Ascending aorta (tissue), 2 donors: ENCODE measurements around the gene PTCSC3. TPM values are rescaled to one million over a fixed set of nuclear protein-coding genes. Genes with fewer than 3 reads are reported as not detected.

Experiments
- DNase-seq, 2 donors: peaks; one replicate each; pipeline ENCODE4 v3.0.0-alpha.2; 2019; ENCODE audit warnings: low spot score in 2 of 2
- H3K27ac ChIP-seq, 2 donors: fragments of 200-600 bp; sonication (generic); one replicate each; pipeline ENCODE4 v1.5.1; 2016 to 2017; ENCODE audit warnings: mild to moderate bottlenecking in 1 of 2
- H3K27me3 ChIP-seq: fragments of 200-600 bp; sonication (generic); one replicate; pipeline ENCODE4 v1.5.1; 2017
- H3K36me3 ChIP-seq, 2 donors: fragments of 200-600 bp; sonication (generic); one replicate each; pipeline ENCODE4 v1.5.1; 2016
- H3K4me1 ChIP-seq, 2 donors: fragments of 200-600 bp; sonication (generic); one replicate each; pipeline ENCODE4 v1.5.1; 2016 to 2017; ENCODE audit warnings: mild to moderate bottlenecking in 1 of 2
- H3K4me3 ChIP-seq, 2 donors: fragments of 200-600 bp; sonication (generic); one replicate each; pipeline ENCODE4 v1.5.1; 2016 to 2017; ENCODE audit warnings: mild to moderate bottlenecking in 1 of 2
- H3K9me3 ChIP-seq, 2 donors: fragments of 200-600 bp; sonication (generic); one replicate each; pipeline ENCODE4 v1.5.1; 2016
- CTCF ChIP-seq, 3 experiments: fragments of 200-600 bp in 2 of 3; fragments of 450-650 bp in 1 of 3; sonication (generic) in 2 of 3; IDR thresholded peaks; one replicate each; pipeline ENCODE4 v1.5.1; 2016 to 2019; ENCODE audit warnings: antibody characterized with exemption in 3 of 3, mild to moderate bottlenecking in 1 of 3, moderate library complexity in 1 of 3
- intact Hi-C: fragments of 100-400 bp; cut with DNase I; formaldehyde crosslinking; loops from one replicate; pipeline ENCODE4 v1.15.1; 2023
- total RNA-seq: library from RNA; depleted of rRNA; stranded (reverse); fragments of >200 nt; gene quantifications from one replicate; pipeline ENCODE4 v1.1.0, GENCODE V29; 2016

PTCSC3 gene
- total RNA-seq, 1 donor from 2014 or later: not detected

- no peaks in the 10 kb centered on the region for H3K9me3 ChIP-seq
- TF ChIP-seq CTCF (IDR thresholded peaks at IDR 0.05): no peak
- H3K27ac ChIP-seq: no peak overlapping the region
- no peaks in the 10 kb centered on the region for H3K27me3 ChIP-seq
- no peak overlapping the region for H3K4me3 ChIP-seq
- H3K4me1 ChIP-seq: no peaks in the 10 kb centered on the region
- intact Hi-C loops: no loop called here
- no peaks in the 10 kb centered on the region for H3K36me3 ChIP-seq
- DNase-seq: no peak
Measured at GRCh38 chr14:36173161-36173560, 3.4 kb downstream of the PTCSC3 start.

GRCh38 chr14:36171607-36172006, 4.9 kb downstream of the PTCSC3 start:
- Histone ChIP-seq H3K27me3 (no peaks in the 10 kb centered on the region), H3K9me3 (no peaks in the 10 kb centered on the region), H3K4me3 (no peak overlapping the region), H3K4me1 (no peaks in the 10 kb centered on the region), H3K36me3 (no peaks in the 10 kb centered on the region), H3K27ac (no peak overlapping the region)
- TF ChIP-seq CTCF (IDR thresholded peaks at IDR 0.05): no peak
- intact Hi-C loops: no loop called here
- no peak for DNase-seq

GRCh38 chr14:36167431-36167830, 9.1 kb downstream of the PTCSC3 start:
- DNase-seq: no peak
- no peaks in the 10 kb centered on the region for H3K9me3 ChIP-seq
- no peaks in the 10 kb centered on the region for H3K27me3 ChIP-seq
- intact Hi-C loops: no loop called here
- no peak overlapping the region for H3K4me3 ChIP-seq
- no peak for TF ChIP-seq CTCF (IDR thresholded peaks at IDR 0.05)
- no peaks in the 10 kb centered on the region for H3K36me3 ChIP-seq
- no peak overlapping the region for H3K27ac ChIP-seq
- H3K4me1 ChIP-seq: no peaks in the 10 kb centered on the region

GRCh38 chr14:36163451-36163850, 13.1 kb downstream of the PTCSC3 start:
- no peak for DNase-seq
- no peaks in the 10 kb centered on the region for H3K4me1 ChIP-seq
- no peak overlapping the region for H3K4me3 ChIP-seq
- no peaks in the 10 kb centered on the region for H3K27me3 ChIP-seq
- H3K36me3 ChIP-seq: no peaks in the 10 kb centered on the region
- H3K9me3 ChIP-seq: no peaks in the 10 kb centered on the region
- no peak for TF ChIP-seq CTCF (IDR thresholded peaks at IDR 0.05)
- intact Hi-C loops: no loop called here
- H3K27ac ChIP-seq: no peak overlapping the region

- DNase-seq: no peak
- TF ChIP-seq CTCF (IDR thresholded peaks at IDR 0.05): no peak
- H3K4me1 ChIP-seq: no peaks in the 10 kb centered on the region
Measured at GRCh38 chr14:36162267-36162666, 14.3 kb downstream of the PTCSC3 start.

GRCh38 chr14:36161776-36162175, 14.7 kb downstream of the PTCSC3 start:
- intact Hi-C loops: no loop called here
- Histone ChIP-seq H3K4me1 (no peaks in the 10 kb centered on the region), H3K27me3 (no peaks in the 10 kb centered on the region), H3K36me3 (no peaks in the 10 kb centered on the region), H3K27ac (no peak overlapping the region), H3K9me3 (no peaks in the 10 kb centered on the region), H3K4me3 (no peak overlapping the region)
- TF ChIP-seq CTCF (IDR thresholded peaks at IDR 0.05): no peak
- no peak for DNase-seq

More at GRCh38 chr14:36162267-36162666, 14.3 kb downstream of the PTCSC3 start:
- Histone ChIP-seq H3K27ac (no peak overlapping the region), H3K36me3 (no peaks in the 10 kb centered on the region), H3K9me3 (no peaks in the 10 kb centered on the region), H3K27me3 (no peaks in the 10 kb centered on the region), H3K4me3 (no peak overlapping the region)
- intact Hi-C loops: no loop called here
